HCT116 (cell line): ENCODE measurements around the gene CTSE. TPM values are rescaled to one million over a fixed set of nuclear protein-coding genes. Genes with fewer than 3 reads are reported as not detected.

Experiments used
- ATAC-seq: fragments of 200-7000 bp; cut with Tn5 transposase; 2 replicates; pipeline ENCODE4 v1.9.1; 2020; ENCODE audit warnings: mild to moderate bottlenecking, moderate library complexity
- BruUV-seq: library from RNA; stranded (reverse); fragments of 400-500 nt; replicated peaks from 2 replicates; lab custom pipeline; 2021; lab: Mats Ljungman, UMichigan
- CTCF ChIA-PET: fragments of 300-600 bp; sonication (Branson Sonifier 250); formaldehyde crosslinking; loops from one replicate; lab custom pipeline; 2021; ENCODE audit warnings: antibody characterized with exemption; lab: Charles Lee
- POLR2A ChIA-PET: fragments of 300-600, 350-600 bp; sonication (Branson Sonifier 250); formaldehyde crosslinking; loops from one replicate; lab custom pipeline; 2021; ENCODE audit warnings: antibody characterized with exemption; lab: Charles Lee
- RAD21 ChIA-PET, 2 experiments: fragments of 300-600 bp; sonication (Branson Sonifier 250); formaldehyde crosslinking; loops; one replicate each; lab custom pipeline; 2023; ENCODE audit warnings: low total read pairs in 2 of 2; ENCODE audit not compliant: uncharacterized antibody in 2 of 2, unreplicated experiment in 2 of 2, low non-redundant PET in 1 of 2; lab: Charles Lee
- DNase-seq: peaks from one replicate; pipeline ENCODE4 v3.0.0-alpha.2; 2010; ENCODE audit warnings: low read depth, low spot score
- H2AFZ ChIP-seq: fragments of 200-600 bp; shearing (Covaris generic), sonication (generic); 2 replicates; pipeline ENCODE4 v1.6.1; 2017; ENCODE audit warnings: low read depth, mixed run types, mixed read lengths, antibody characterized with exemption, low read length; ENCODE audit not compliant: poor library complexity, severe bottlenecking
- H3K27ac ChIP-seq: 2 replicates; pipeline ENCODE4 v1.5.1; 2012; ENCODE audit warnings: low read depth, low read length
- H3K27me3 ChIP-seq: fragments of 200-600 bp; sonication (generic); 2 replicates; pipeline ENCODE4 v1.6.1; 2016; ENCODE audit warnings: mixed run types, low read length, mixed read lengths; ENCODE audit not compliant: insufficient read depth
- H3K36me3 ChIP-seq, 2 experiments: fragments of 200-500 bp in 1 of 2; fragments of 200-600 bp in 1 of 2; sonication (Bioruptor generic) in 1 of 2; sonication (generic) in 1 of 2; 2 replicates each; pipeline versions ENCODE4 v1.5.1 to v1.6.1; 2014 to 2016; ENCODE audit warnings: low read length in 2 of 2, inconsistent platforms in 1 of 2, mixed read lengths in 1 of 2, mixed run types in 1 of 2; ENCODE audit not compliant: insufficient read depth in 2 of 2, control insufficient read depth in 1 of 2
- H3K4me1 ChIP-seq, 2 experiments: fragments of 200-600 bp in 1 of 2; sonication (generic) in 1 of 2; 2 replicates each; pipeline versions ENCODE4 v1.5.1 to v1.6.1; 2012 to 2017; ENCODE audit warnings: low read length in 2 of 2, inconsistent platforms in 1 of 2, mild to moderate bottlenecking in 1 of 2, mixed read lengths in 1 of 2, mixed run types in 1 of 2, moderate library complexity in 1 of 2; ENCODE audit not compliant: insufficient read depth in 2 of 2, control insufficient read depth in 1 of 2
- H3K4me2 ChIP-seq: fragments of 200-600 bp; sonication (generic); 2 replicates; pipeline ENCODE4 v1.6.1; 2017; ENCODE audit warnings: mixed run types, low read length, mixed read lengths
- H3K4me3 ChIP-seq, 2 experiments: fragments of 200-600 bp in 1 of 2; sonication (generic) in 1 of 2; replicated peaks in 1 of 2; 2 replicates each; pipeline ENCODE4 v1.5.1; 2011 to 2016; ENCODE audit warnings: low read length in 2 of 2, control low read depth in 1 of 2, low read depth in 1 of 2, mild to moderate bottlenecking in 1 of 2, mixed read lengths in 1 of 2, mixed run types in 1 of 2
- H3K79me2 ChIP-seq: fragments of 200-600 bp; sonication (generic); 2 replicates; pipeline ENCODE4 v1.6.1; 2017; ENCODE audit warnings: mild to moderate bottlenecking, mixed run types, low read length, moderate library complexity, mixed read lengths; ENCODE audit not compliant: insufficient read depth
- H3K9ac ChIP-seq: fragments of 200-600 bp; sonication (generic); 2 replicates; pipeline ENCODE4 v1.6.1; 2016; ENCODE audit warnings: low read length, mixed read lengths
- H3K9me2 ChIP-seq: fragments of 200-600 bp; sonication (generic), shearing (Covaris generic); 2 replicates; pipeline ENCODE4 v1.6.1; 2017; ENCODE audit warnings: mixed run types, mild to moderate bottlenecking, moderate library complexity; ENCODE audit not compliant: insufficient read depth
- H3K9me3 ChIP-seq, 2 experiments: fragments of 200-500 bp in 1 of 2; fragments of 200-600 bp in 1 of 2; sonication (Bioruptor generic) in 1 of 2; sonication (generic) in 1 of 2; 2 replicates each; pipeline ENCODE4 v1.6.1; 2014 to 2017; ENCODE audit warnings: low read length in 2 of 2, mixed read lengths in 2 of 2, inconsistent platforms in 1 of 2, low read depth in 1 of 2, mild to moderate bottlenecking in 1 of 2, mixed run types in 1 of 2, moderate library complexity in 1 of 2; ENCODE audit not compliant: control insufficient read depth in 1 of 2, insufficient read depth in 1 of 2
- H4K20me1 ChIP-seq: fragments of 200-600 bp; sonication (generic), shearing (Covaris generic); 2 replicates; pipeline ENCODE4 v1.6.1; 2017; ENCODE audit warnings: mixed run types, mild to moderate bottlenecking, moderate library complexity; ENCODE audit not compliant: insufficient read depth
- CBX3 ChIP-seq: IDR thresholded peaks from 2 replicates; pipeline ENCODE4 v1.6.1; 2012; ENCODE audit warnings: low read depth
- CTCF ChIP-seq, 3 experiments: fragments of 200-600 bp in 1 of 3; sonication (generic) in 1 of 3; IDR thresholded peaks in 2 of 3; conservative IDR thresholded peaks in 1 of 3; 2 replicates each; pipeline ENCODE4 v1.5.1; 2012 to 2017; ENCODE audit warnings: low read depth in 2 of 3, low read length in 2 of 3, antibody characterized with exemption in 1 of 3, borderline replicate concordance in 1 of 3, control low read depth in 1 of 3, mild to moderate bottlenecking in 1 of 3, mixed read lengths in 1 of 3, mixed run types in 1 of 3, moderate library complexity in 1 of 3; ENCODE audit not compliant: insufficient read depth in 1 of 3
- EGR1 ChIP-seq: IDR thresholded peaks from 2 replicates; pipeline ENCODE4 v1.6.1; 2012; ENCODE audit warnings: low read depth
- JUND ChIP-seq: IDR thresholded peaks from 2 replicates; pipeline ENCODE4 v1.6.1; 2012
- POLR2A ChIP-seq: IDR thresholded peaks from 2 replicates; pipeline ENCODE4 v1.7.0; 2011; ENCODE audit warnings: borderline replicate concordance; ENCODE audit not compliant: insufficient read depth, insufficient read length; ENCODE audit errors: extremely low read depth
- REST ChIP-seq: IDR thresholded peaks from 2 replicates; pipeline ENCODE4 v1.6.1; 2012; ENCODE audit warnings: low read depth
- SP1 ChIP-seq: IDR thresholded peaks from 2 replicates; pipeline ENCODE4 v1.6.1; 2012; ENCODE audit warnings: low read depth
- SRF ChIP-seq: IDR thresholded peaks from 2 replicates; pipeline ENCODE4 v1.6.1; 2012; ENCODE audit warnings: low read depth
- ZBTB33 ChIP-seq: IDR thresholded peaks from 2 replicates; pipeline ENCODE4 v1.6.1; 2011; ENCODE audit warnings: mild to moderate bottlenecking, low read length, moderate library complexity; ENCODE audit not compliant: insufficient replicate concordance; ENCODE audit errors: extremely low read depth
- ZNF274 ChIP-seq: fragments of 200-500 bp; sonication (Bioruptor generic); IDR thresholded peaks from 2 replicates; pipeline ENCODE4 v1.6.1; 2014; ENCODE audit warnings: mild to moderate bottlenecking, low read depth, low read length, inconsistent platforms
- intact Hi-C: fragments of 100-400 bp; cut with micrococcal nuclease; formaldehyde crosslinking; loops from 2 replicates; pipeline ENCODE4 v1.10.0; 2022
- total RNA-seq: library from RNA; stranded (reverse); gene quantifications from one replicate; pipeline ENCODE4 v1.2.1, GENCODE V29; 2021; ENCODE audit not compliant: unreplicated experiment

The CTSE gene
- total RNA-seq, 1 experiment from 2014 or later = 0.12 TPM

GRCh38 chr1:206032380-206033140 is 8.9 kb upstream of the CTSE start:
- H3K36me3 ChIP-seq = no peaks in the 10 kb centered on the region
- H3K79me2 ChIP-seq = no peaks in the 10 kb centered on the region
- H3K9me3 ChIP-seq = no peaks in the 10 kb centered on the region
- ChIA-PET CTCF (interaction anchor here (0.8 to 3.5 kb wide), 2 partner anchors 55 to 73 kb away, joined by 3 to 43 read pairs; no protein-coding TSS in a partner anchor), RAD21 (no interaction called here)
- TF ChIP-seq CTCF (IDR thresholded peaks at IDR 0.05 in 2 of 3, conservative IDR thresholded peaks at IDR 0.05 in 1 of 3; ENCODE audit: borderline replicate concordance in 1 of 3, insufficient read depth in 1 of 3, low read depth in 2 of 3, low read length in 2 of 3) = no peak
- no peak for TF ChIP-seq SRF
- TF ChIP-seq ZNF274 = no peak
- TF ChIP-seq REST = no peak
- TF ChIP-seq CBX3 = no peak
- TF ChIP-seq SP1 = no peak
- no peak for TF ChIP-seq ZBTB33
- no peak for TF ChIP-seq JUND
- TF ChIP-seq POLR2A = no peak
- TF ChIP-seq EGR1 = no peak
- TF ChIP-seq, all 23 proteins: peak for 0
- DNase-seq (no peak), ATAC-seq (no peak)
- no peaks in the 10 kb centered on the region for H3K27me3 ChIP-seq
- no peaks in the 10 kb centered on the region for H4K20me1 ChIP-seq
- no peak overlapping the region for H2AFZ ChIP-seq
- no peaks in the 10 kb centered on the region for H3K9me2 ChIP-seq
- peaks cover 0 to 6% of the 10 kb centered on the region in 2 experiments; a peak in 2 of 4 replicates for H3K4me1 ChIP-seq
- no peak overlapping the region for H3K4me3 ChIP-seq
- POLR2A ChIA-PET = no interaction called here
- H3K4me2 ChIP-seq = no peak overlapping the region
- H3K27ac ChIP-seq = no peak overlapping the region
- no TSS peak for BruUV-seq
- intact Hi-C loops = no loop called here
- H3K9ac ChIP-seq = no peak overlapping the region
